HG02884 (cell line): Measurements from ENCODE around the gene CYP4A11.
"Not testable (repeated sequence)": the region's sequence is repeated elsewhere in the genome, so short reads cannot be mapped to it uniquely, and the experiment has no call there.

Experiments used
- ATAC-seq: cut with Tn5 transposase; IDR thresholded peaks from one replicate; pipeline ENCODE4 v1.9.1; 2021; ENCODE audit warnings: mild to moderate bottlenecking, moderate library complexity; ENCODE audit not compliant: unreplicated experiment

CYP4A11 gene

DNA sequence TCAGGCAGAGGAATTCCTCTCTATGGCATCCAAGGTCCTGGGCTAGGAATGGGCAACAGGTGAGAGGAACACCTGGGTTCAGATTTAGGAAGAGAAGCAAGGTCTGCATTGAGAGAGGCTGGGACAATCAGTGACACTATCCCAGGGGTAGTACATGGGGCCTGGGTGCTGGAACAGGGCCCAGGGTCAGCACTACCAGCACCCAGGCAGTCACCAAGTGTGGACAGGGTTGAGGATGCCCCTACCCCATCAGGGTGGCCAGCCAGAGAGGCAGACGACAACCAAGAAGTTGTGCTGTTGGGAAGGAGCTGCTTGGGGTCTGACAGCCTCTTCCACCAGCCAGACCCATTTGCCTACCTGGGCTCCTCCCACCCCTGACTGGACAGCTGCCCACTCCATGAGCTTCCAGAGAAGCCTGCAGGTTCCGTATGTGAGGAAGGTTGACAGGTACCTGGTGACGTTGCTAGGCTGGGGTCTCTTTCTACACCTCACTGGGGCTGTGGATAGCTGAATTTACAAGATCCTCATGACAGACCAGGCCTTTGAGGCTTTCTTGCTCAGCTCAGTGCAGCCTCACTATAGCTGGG is 13.9 kb downstream of the CYP4A11 start:
- ATAC-seq, result no peak

DNA sequence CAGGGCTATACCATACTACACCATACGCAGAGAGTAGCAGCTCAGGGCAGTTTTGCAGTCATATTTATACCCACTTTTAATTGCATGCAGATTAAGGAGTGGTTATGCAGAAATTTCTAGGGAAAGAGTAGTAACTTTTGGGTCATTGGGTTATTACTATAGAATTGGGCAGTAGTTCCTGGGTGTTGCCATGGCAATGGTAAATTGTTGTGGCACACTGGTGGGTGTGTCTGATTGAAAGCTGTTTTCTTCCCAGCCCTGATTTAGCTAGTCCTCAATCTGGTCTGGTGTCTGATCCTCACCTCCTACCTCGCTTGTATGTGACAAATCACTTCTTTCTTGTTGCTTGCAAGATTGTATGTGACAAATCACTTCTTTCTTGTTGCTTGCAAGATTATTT is 30.5 kb downstream of the CYP4A11 start:
- no peak for ATAC-seq

DNA sequence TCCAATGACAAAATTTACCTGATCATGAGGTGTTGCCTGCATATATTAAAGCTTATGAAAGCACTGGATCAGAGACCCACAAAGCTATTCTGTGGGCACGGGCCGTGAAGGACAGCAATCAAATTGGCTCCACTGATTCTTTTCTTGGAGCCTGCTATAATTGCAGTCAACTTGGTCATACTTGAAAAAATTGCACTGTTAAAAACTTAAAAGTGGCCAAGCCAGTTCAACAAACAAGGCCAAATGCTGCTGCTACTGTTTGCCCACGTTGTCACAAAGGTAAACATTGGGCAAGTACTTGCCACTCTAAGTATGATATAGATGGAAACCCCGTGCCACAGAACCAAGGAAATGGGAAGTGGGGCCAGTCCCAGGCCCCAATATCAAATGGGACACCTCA is 37.8 kb downstream of the CYP4A11 start:
- no peak for ATAC-seq

DNA sequence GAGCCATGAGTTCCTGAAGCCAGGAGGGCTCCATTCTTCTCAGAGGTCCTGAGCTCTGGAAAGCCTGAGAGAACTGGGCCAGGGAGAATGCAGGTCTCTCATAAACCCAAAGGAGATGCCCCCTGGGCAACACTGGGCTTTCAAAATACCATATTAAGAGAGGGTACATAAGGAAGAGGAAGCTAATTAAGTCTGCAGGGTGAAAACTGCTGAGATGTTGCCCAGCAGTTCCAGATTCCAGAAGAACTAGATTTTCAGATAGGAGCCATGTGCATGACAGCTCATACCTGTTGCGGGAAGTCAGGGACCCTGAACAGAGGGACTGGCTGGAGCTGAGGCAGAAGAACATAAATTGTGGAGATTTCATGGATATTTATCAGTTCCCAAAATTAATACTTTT is 40.9 kb downstream of the CYP4A11 start:
- no peak for ATAC-seq

DNA sequence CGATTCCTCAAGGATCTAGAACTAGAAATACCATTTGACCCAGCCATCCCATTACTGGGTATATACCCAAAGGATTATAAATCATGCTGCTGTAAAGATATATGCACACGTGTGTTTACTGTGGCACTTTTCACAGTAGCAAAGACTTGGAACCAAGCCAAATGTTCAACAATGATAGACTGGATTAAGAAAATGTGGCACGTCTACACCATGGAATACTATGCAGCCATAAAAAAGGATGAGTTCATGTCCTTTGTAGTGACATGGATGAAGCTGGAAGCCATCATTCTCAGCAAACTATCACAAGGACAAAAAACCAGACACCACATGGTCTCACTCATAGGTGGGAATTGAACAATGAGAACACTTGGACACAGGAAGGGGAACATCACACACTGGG is 59.6 kb downstream of the CYP4A11 start:
- ATAC-seq, result not testable (repeated sequence)
